LoVo (cell line): Measurements from ENCODE around the gene KIR2DL3.
"Not testable (repeated sequence)": the region's sequence is repeated elsewhere in the genome, so short reads cannot be mapped to it uniquely, and the experiment has no call there.

Experiments used
- DNase-seq: peaks from one replicate; pipeline ENCODE4 v3.0.0-alpha.2; 2016; ENCODE audit warnings: low spot score

KIR2DL3 gene

DNA sequence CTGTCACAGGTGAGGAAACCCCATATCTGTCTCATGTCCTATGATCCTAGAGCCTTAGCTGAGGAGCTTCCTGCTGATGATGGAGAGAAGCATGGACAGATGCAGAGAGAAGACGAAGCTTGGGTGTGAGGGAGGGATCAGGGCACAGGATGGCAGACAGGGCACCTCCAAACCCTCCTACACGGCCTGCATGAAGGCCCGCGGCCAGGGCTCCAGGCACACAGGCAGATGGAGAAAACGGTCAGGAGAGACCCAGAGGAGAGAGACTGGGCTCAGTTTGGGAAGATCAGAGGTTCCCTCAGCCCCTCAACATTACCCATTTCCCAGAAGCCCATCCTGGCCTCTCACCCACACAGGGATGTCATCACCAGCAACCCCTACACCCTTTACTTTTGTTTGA, 5.8 kb downstream of the KIR2DL3 start:
- not testable (repeated sequence) for DNase-seq

DNA sequence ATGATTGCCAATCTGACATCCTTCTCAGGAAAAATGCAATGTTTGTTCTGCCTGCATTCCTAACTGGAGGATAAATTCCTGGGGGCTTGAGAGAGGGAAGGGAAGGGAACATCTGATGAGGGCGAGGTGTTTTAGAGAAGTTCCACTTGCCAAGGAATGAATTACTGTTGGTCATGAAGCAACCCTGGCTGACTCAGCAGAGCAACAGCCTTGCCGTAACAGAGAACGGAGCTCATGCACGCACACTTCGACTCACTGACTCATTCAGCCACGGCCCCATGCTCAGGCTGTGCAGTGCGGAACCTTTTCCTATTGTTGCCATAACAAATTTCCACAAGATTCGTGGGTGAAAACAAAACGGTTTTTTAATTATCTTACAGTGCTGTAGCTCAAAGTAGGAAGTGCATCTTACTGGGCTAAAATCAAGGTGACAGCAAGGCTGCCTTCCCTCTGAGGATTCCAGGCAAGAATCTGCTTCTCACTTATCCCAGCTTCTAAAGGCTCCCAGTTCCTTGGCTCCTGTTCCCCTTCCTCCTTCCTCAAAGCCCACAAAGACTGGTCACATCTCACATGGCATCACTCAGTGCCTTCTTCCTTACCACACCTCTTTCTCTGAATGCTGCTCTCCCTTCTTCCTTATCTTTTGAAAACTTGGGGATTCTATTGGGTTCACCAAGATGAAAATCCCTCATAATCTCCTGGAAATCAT, 9.5 kb downstream of the KIR2DL3 start:
- DNase-seq = not testable (repeated sequence)

DNA sequence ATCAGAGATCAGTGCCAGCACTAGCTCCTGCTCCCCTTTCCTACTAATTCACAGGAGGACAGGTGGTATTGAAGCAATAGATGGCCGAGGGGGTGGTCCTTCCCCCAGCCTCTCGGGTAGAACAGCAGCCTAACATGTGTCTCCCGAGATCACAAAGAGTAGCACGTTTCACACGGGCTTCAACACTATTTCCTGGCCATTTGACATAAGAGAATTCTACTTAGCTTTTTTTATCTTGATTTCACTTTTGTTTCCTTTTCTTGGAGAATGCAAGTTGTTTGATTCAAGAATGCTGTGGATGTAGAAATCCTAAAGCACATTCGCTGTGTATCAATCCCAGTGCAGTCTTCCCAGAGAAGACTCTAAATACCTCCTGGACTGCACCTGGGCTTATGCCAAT, 12.0 kb downstream of the KIR2DL3 start:
- not testable (repeated sequence) for DNase-seq

DNA sequence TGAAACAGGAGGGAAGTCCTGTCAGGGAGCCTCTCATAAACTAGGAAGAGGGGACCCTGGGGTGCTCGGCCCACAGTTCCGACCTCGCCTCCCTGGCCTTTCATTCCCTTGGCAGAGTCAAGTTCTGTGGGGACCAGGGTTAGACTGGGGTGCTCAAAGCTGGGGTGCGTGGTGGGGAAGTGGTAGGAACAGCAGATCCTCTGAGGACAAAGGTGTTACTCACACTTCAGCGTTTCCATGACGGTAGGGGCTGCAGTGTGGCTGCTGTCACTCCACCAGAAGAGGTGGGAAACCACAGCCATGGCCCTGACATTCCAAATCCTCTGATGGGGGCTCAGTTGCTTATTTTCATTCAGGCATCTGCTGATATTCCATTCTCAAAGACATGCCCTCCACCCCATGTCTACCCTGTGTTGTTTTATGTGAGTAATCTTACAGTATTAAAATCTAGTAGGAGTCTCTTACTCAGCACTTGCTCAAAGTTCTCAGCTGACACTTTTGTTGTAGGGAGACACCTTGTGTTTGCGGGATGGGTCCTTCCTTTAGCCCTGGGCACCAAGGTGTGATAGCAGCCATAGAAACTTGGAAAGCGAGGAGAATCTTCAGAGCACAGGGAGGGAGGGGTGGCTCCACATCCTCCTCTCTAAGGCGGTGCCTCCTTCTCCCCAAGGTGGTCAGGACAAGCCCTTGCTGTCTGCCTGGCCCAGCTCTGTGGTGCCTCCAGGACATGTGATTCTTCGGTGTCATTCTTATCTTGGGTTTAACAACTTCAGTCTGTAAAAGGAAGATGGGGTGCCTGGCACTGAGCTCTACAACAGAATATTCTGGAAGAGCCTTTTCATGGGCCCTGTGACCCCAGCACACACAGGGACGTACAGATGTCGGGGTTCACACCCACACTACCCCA, 18.1 kb downstream of the KIR2DL3 start:
- not testable (repeated sequence) for DNase-seq

DNA sequence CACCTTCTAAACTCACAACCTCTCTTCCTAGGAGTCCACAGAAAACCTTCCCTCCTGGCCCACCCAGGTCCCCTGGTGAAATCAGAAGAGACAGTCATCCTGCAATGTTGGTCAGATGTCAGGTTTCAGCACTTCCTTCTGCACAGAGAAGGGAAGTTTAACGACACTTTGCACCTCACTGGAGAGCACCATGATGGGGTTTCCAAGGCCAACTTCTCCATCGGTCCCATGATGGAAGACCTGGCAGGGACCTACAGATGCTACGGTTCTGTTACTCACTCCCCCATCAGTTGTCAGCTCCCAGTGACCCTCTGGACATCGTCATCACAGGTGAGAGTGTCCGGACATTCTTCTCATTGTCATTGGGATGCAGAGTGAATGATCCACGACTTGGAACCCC, 20.3 kb downstream of the KIR2DL3 start:
- not testable (repeated sequence) for DNase-seq

DNA sequence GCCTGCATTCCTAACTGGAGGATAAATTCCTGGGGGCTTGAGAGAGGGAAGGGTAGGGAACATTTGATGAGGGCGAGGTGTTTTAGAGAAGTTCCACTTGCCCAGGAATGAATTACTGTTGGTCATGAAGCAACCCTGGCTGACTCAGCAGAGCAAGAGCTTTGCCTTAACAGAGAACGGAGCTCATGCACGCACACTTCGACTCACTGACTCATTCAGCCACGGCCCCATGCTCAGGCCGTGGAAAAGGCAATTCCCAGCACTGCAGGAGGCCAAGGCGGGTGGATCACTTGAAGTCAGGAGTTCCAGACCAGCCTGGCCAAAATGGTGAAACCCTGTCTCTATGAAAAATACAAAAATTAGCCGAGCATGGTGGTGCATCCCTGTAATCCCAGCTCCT, 25.9 kb downstream of the KIR2DL3 start:
- DNase-seq = peak; percentile 7

DNA sequence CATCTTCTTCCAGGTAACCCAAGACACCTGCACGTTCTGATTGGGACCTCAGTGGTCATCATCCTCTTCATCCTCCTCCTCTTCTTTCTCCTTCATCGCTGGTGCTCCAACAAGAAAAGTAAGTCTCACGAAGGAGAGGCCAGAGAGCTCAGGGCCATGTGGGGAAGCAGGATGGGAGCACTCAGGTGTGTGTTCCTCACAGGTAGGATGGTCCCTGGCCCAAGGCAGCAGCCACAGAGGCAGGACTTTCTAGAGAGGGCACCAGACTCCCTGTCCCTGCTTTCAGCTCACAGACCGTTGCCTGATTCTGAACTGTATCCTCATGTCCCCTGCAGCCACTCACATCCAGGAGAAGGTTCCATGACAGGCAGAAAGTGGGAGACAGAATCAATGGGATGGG, 28.2 kb downstream of the KIR2DL3 start:
- DNase-seq = not testable (repeated sequence)

DNA sequence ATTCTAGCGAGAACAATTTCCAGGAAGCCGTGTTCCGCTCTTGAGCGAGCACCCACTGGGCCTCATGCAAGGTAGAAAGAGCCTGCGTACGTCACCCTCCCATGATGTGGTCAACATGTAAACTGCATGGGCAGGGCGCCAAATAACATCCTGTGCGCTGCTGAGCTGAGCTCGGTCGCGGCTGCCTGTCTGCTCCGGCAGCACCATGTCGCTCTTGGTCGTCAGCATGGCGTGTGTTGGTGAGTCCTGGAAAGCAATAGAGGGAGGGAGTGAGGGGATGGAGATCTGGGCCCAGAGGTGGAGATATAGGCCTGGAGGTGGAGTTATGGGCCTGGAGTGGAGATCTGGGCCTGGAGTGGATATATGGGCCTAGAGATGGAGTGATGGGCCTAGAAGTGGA, 31.3 kb downstream of the KIR2DL3 start, which contains the start of gene KIR2DL1:
Gene KIR2DL1, plus strand, starts transcription at position 148 of the 400 bp plus-strand sequence. Its CDS starts 58 bp downstream, at position 206.
- DNase-seq = not testable (repeated sequence)

DNA sequence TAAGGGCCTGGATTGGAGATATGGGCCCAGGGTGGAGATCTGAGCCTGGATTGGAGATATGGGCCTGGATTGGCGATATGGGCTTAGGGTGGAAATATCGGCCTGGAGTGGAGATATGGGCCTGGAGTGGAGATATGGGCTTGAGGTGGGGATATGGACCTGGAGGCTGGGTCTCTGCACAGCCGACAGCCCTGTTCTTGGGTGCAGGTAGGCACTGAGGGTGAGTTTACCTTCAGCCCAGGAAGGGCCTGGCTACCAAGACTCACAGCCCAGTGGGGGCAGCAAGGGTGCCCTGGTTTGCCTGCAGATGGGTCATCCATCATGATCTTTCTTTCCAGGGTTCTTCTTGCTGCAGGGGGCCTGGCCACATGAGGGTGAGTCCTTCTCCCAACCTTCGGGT, 32.2 kb downstream of the KIR2DL3 start:
- not testable (repeated sequence) for DNase-seq

DNA sequence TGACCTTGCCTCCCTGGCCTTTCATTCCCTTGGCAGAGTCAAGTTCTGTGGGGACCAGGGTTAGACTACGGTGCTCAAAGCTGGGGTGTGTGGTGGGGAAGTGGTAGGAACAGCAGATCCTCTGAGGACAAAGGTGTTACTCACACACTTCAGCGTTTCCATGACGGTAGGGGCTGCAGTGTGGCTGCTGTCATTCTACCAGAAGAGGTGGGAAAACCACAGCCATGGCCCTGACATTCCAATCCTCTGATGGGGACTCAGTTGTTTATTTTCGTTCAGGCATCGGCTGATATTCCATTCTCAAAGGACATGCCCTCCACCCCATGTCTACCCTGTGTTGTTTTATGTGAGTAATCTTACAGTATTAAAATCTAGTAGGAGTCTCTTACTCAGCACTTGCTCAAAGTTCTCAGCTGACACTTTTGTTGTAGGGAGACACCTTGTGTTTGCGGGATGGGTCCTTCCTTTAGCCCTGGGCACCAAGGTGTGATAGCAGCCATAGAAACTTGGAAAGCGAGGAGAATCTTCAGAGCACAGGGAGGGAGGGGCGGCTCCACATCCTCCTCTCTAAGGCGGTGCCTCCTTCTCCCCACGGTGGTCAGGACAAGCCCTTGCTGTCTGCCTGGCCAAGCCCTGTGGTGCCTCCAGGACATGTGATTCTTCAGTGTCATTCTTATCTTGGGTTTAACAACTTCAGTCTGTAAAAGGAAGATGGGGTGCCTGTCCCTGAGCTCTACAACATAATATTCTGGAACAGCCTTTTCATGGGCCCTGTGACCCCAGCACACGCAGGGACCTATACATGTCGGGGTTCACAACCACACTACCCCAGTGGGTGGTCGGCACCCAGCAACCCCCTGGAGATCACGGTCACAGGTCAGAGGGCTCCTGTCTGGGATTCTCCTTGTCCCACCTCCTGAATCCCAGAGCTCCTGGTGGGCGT, 33.0 kb downstream of the KIR2DL3 start:
- DNase-seq = peak; percentile 46

DNA sequence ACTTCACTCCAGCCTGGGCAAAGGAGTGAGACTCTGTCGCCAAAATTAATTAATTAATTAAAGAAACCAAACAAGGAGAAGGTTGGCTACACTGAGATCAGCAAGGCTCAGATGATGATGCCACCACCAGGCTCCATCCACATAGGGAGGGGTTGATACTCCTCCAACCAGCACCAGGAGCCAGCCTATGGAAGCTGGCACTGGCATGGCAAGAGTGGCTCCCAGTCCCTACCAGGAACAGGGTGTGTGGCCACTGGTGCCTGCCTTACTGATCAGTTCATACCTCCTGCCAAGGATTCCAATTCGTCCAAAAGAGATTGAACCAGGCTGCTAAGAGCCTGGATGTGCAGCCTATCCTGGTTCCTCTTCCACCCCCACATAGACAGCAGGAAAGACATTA, 34.4 kb downstream of the KIR2DL3 start:
- not testable (repeated sequence) for DNase-seq

DNA sequence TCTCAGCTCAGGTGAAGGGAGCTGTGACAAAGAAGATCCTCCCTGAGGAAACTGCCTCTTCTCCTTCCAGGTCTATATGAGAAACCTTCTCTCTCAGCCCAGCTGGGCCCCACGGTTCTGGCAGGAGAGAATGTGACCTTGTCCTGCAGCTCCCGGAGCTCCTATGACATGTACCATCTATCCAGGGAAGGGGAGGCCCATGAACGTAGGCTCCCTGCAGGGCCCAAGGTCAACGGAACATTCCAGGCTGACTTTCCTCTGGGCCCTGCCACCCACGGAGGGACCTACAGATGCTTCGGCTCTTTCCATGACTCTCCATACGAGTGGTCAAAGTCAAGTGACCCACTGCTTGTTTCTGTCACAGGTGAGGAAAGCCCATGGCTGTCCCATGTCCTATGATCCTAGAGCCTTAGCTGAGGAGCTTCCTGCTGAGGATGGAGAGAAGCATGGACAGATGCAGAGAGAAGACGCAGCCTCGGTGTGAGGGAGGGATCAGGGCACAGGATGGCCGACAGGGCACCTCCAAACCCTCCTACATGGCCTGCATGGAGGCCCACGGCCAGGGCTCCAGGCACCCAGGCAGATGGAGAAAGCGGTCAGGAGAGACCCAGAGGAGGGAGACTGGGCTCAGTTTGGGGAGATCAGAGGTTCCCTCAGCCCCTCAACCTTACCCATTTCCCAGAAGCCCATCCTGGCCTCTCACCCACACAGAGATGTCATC, 36.9 kb downstream of the KIR2DL3 start:
- not testable (repeated sequence) for DNase-seq

DNA sequence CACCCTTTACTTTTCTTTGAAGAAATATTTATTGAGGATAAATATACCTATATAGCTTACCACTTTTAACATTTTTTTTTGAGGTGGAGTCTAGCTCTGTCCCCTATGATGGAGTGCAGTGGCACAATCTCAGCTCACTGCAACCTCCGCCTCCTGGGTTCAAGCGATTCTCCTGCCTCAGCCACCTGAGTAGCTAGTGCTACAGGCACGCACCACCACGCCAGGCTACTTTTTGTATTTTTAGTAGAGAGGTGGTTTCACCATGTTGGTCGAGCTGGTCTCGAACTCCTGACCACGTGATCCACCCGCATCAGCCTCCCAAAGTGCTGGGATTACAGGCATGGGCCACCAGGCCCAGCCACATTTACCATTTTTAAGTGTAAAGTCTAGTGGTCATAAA, 37.5 kb downstream of the KIR2DL3 start:
- not testable (repeated sequence) for DNase-seq

DNA sequence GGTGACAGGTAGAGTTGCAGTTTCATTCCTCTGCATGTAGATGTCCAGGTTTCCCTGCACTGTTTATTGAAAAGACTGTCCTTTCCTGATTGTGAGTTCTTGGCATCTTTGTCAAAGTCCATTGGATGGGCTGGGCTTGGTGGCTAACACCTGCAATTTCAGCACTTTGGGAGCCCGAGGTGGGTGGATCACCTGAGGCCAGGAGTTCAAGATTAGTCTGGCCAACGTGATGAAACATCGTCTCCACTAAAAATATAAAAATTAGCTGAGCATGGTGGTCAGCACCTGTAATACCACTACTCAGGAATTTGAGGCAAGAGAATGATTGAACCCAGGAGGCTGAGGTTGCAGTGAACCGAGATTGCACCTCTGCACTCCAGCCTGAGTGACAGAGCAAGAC, 39.5 kb downstream of the KIR2DL3 start:
- DNase-seq = not testable (repeated sequence)

DNA sequence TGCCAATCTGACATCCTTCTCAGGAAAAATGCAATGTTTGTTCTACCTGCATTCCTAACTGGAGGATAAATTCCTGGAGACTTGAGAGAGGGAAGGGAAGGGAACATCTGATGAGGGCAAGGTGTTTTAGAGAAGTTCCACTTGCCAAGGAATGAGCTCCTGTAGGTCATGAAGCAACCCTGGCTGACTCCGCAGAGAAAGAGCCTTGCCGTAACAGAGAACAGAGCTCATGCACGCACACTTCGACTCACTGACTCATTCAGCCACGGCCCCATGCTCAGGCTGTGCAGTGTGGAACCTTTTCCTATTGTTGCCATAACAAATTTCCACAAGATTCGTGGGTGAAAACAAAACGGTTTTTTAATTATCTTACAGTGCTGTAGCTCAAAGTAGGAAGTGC, 40.6 kb downstream of the KIR2DL3 start:
- DNase-seq = not testable (repeated sequence)

DNA sequence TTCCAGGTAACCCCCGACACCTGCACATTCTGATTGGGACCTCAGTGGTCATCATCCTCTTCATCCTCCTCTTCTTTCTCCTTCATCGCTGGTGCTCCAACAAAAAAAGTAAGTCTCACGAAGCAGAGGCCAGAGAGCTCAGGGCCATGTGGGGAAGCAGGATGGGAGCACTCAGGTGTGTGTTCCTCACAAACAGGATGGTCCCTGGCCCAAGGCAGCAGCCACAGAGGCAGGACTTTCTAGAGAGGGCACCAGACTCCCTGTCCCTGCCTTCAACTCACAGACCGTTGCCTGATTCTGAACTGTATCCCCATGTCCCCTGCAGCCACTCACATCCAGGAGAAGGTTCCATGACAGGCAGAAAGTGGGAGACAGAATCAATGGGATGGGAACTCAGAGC, 44.6 kb downstream of the KIR2DL3 start:
- not testable (repeated sequence) for DNase-seq

DNA sequence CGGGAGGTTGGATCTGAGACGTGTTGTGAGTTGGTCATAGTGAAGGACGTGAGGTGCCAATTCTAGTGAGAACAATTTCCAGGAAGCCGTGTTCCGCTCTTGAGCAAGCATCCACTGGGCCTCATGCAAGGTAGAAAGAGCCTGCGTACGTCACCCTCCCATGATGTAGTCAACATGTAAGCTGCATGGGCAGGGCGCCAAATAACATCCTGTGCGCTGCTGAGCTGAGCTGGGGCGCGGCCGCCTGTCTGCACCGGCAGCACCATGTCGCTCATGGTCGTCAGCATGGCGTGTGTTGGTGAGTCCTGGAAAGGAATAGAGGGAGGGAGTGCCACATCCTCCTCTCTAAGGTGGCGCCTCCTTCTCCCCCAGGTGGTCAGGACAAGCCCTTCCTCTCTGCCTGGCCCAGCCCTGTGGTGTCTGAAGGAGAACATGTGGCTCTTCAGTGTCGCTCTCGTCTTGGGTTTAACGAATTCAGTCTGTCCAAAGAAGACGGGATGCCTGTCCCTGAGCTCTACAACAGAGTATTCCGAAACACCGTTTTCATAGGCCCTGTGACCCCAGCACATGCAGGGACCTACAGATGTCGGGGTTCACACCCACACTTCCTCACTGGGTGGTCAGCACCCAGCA, 47.9 kb downstream of the KIR2DL3 start:
- DNase-seq = not testable (repeated sequence)

DNA sequence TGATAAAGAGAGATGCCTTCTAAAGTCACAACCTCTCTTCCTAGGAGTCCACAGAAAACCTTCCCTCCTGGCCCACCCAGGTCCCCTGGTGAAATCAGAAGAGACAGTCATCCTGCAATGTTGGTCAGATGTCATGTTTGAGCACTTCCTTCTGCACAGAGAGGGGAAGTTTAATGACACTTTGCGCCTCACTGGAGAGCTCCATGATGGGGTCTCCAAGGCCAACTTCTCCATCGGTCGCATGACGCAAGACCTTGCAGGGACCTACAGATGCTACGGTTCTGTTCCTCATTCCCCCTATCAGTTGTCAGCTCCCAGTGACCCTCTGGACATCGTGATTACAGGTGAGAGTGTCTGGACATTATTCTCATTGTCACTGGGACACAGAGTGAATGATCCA, 49.8 kb downstream of the KIR2DL3 start:
- DNase-seq = not testable (repeated sequence)

DNA sequence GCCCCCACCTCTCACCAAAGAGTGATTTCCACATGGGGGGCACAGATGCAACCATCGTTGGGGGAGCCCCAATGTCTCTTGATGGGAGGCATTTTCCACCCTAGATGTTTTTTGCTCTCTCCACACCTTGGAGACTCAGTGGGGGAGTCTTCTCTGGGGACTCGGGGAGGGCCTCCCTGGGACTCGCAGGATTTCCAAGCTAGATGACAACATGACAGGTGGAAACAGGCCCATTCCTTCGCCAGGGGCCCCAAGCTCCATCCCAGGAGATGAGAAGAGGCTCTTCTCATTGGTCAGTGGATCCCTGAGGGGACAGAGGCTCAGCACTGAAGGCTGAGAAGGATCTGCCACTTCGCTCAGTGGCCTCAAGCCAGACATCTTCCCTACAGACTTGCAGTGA, 52.4 kb downstream of the KIR2DL3 start:
- no peak for DNase-seq

DNA sequence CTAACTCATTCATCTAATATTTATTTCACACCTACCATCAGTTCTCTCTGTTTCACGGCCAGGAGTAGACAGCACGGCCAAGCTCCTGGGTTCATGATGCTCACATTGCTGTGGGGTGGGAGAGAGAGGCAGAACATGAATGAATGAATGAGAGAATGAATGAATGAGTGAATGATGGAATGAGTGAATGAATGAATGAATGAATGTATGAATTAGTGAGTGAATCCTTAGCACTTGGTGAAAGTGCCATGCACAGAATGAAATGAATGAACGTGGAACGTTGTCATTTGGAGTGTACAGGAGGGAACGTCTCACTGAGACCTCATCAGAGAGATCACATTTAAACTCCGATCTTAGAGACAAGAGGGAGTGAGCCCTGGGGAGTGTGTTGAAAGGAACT, 53.2 kb downstream of the KIR2DL3 start:
- no peak for DNase-seq

DNA sequence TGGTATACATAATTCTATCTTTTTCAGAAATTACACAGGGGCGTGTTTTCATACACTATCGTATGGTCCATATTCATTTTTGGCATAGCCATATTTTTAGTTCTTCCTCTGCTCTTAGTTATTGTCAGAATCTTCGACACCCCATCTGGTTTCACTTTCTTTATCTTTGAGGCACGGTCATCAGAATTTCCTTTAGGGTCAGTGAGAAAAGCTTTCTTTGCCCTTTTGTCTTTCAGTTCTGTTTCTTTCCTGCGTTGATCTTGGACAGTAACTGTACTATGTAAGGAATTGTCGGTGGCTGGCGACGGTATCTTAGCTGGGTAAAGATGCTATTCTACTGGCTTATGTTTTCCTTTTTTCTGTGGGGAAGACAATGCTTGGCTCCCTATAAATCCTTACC, 54.5 kb downstream of the KIR2DL3 start:
- DNase-seq = no peak
